ENCODE results near the gene SMARCD3.

The SMARCD3 gene

GRCh38 chr7:151272405-151272804, 23.9 kb upstream of the SMARCD3 start:
- DNase-seq = no peak

DNA sequence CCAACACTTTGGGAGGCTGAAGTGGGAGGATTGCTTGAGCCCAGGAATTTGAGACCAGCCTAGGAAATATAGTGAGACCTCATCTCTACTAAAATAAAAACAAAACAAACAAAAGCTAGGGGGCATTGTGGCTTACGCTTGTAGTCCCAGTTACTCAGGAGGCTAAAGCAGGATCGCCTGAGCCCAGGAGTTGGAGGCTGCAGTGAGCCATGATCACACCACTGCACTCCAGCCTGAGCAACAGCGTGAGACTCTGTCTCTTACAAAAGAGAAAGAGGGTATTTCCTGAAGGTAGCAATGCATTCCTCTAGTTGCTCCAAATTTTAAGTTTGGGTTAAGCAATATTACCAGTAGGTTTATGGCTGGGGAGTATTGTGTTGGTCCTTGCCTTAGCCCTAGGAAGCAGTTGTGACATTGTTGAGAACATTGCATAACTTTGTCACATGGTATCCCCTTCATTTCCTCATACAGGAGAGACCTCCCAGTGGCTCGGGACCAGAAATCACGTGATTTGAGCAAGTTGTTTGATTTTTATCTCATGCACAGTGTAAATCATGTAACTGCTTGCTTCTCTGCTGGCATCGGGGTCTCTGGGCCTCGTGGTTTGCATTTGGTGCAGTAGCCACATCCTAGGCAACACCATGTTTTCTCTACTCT, 23.3 kb upstream of the SMARCD3 start:
- DNase-seq = peak; percentile 33

GRCh38 chr7:151269511-151269910, 21.0 kb upstream of the SMARCD3 start:
- DNase-seq = no peak

DNA sequence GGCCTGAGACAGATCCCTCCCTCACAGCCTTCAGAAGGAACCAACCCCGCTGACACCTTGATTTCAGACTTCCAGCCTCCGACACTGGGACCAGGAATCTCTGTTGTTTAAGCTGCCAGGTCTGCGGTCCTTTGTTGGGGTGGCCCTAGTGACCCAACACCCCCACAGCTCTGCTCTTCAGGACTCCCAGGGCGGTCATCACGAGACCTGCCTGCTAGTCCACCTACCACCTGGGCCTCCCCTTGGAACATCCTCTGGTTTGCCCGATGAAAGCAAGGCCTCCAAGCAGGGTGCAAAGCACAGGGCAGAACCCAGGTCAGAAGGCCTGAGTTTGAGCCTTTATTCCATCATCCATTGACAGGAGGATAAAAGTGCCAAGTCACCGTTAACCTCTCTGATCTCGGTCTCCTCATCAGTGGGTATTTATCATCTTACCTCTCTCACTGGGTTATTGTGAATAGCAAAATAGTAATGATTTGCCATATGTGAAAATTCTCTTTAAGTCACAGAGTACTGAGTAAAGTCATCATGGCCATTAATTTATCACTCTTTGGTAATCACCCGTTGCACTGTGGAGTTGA, 16.9 kb upstream of the SMARCD3 start:
- no peak for DNase-seq

DNA sequence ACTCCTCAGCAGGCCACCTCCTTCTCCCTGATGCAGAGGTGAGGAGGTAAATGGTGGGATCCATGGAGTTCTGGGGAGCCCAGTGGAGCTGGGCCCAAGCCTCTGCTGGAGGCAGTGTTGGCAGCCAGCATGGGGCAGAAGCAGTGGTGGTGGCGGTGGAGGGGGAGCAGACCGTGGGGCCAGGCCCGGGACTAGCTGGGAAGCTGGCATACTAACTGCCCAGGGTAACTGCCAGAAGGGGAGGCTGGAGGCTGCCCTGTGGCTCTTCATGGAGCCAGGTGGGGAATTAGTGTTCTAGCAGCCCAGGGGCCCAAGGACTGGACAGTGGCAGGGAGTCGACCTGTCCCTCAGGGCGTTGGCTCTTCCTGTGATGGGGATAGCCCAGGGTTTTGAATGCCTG, 16.1 kb upstream of the SMARCD3 start:
- DNase-seq = no peak

DNA sequence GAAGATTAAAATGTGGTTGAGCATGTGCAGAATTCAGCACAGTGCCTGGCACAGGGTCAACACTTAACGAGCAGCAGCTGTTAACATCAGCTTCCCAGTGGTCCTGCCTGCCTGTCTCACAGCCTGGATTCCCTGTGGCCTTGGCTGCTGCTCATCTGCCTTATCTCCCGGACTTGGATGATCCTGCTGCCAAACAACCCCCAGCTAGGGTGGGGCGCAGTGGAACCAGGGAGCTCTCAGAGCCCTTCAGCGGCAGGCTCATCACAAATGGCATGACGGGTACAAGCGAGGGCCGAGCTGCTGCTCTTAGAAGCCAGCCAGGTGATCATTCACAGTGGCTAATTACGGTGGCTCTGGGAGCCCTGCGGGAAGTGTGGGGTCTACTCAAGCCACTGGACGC, 13.0 kb upstream of the SMARCD3 start:
- no peak for DNase-seq

GRCh38 chr7:151260883-151261282, 12.4 kb upstream of the SMARCD3 start:
- DNase-seq = no peak

DNA sequence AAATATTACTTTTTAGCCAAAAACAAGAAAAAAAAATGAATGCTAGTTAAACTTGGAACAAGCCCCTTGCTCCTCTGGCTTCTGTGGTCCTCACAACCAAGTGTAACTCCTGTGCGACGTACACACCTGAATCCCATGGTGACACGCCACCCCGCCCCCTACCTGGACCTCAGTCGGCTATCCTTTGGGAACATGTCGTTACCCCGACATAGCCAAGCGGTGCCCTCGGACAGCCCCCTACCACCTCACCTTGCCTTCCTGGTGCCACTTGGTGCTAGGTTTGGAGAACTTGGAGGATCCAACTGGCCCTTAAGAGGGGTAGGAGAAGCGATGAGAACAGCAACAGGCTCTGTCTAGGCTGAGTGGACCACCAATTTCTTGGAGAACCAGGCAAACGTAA, 12.0 kb upstream of the SMARCD3 start:
- DNase-seq = no peak

DNA sequence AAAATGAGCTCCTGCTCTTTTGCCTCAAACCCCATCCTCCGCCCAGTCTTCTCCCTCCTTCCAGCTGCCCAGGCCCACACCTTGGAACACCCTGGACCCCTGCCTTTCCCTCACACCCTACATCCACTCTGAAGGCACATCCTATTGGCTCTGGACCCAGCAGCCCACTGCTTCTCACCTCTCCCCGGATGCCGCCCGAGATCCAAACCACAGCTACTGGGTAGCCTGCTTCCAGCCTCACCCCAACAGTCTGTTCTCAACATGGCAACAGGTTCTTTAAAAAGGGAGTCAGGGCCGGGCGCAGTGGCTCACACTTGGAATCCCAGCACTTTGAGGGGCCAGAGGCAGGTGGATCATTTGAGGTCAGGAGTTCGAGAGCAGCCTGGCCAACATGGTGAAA, 9.5 kb upstream of the SMARCD3 start:
- DNase-seq = no peak

DNA sequence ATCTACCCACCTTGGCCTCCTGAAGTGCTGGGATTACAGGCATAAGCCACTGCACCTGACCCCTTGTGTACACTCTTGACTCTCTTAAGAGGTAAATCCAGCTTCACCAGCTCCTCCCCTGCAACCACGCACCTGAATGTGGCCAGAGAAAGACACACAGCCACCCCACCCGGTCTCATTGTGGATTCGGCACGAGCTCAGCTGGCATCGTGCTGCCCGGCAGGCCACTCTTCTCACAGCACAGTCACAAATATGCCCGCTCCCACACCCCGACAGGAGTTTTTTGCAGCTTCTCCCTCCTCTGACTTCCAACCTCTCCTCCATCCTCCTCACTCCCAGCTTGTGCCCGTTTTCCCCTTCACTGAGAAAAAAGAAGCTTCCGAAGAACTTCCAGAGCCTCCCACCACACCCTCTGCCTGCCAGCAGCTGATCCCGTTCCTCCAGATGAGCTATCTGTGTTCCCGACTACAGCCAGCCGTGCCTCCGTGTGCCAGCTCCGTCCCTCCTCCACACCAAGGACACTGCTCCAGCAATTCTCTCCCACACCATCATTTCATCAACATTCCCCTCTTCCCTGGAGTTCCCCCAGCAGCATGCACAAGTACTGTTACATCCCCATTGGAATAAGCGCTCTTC, 8.0 kb upstream of the SMARCD3 start:
- no peak for DNase-seq

DNA sequence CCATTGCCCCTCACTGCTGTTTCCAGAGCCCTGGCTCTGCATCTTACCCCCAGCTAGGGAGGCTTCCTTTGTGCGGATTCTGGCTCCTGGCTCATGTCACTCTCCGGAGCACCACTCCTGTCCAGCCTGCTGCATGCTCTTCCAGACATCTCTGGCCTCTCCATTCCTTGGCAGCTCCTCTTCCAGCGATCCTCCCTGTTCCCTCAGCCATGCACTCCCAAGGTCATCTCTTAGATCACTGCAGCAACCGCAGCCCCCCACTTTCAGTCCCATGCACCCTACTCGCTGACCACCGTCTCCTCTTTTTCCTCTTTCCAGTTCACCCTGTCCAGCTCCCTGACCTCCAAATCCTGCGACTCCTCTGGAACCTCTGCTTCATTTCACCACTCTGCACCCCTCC, 6.9 kb upstream of the SMARCD3 start:
- DNase-seq = no peak

GRCh38 chr7:151254851-151255250, 6.4 kb upstream of the SMARCD3 start:
- DNase-seq = no peak

DNA sequence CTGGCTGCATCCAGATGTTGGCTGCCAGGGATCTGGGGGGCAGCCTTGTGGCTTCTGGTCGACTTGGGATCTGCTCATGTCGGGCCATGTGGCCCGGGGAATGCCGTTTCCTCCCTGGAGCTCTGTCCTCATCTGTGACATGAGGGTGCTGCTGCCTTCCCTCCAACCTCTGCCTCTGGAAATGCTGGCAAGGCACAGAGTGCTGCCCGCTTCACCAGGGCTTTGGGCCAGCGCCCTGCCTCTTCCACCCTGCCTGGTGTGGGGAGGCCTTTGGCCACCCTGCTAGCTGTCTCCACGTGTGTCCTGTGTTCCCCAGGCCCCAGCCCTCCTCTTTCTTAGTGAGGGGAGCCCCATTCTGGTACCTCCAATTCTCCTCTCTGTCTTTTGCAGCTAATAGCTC, 5.8 kb upstream of the SMARCD3 start:
- no peak for DNase-seq

- DNase-seq = no peak
These were observed 4.6 kb upstream of the SMARCD3 start for GRCh38 chr7:151252961-151253711.

DNA sequence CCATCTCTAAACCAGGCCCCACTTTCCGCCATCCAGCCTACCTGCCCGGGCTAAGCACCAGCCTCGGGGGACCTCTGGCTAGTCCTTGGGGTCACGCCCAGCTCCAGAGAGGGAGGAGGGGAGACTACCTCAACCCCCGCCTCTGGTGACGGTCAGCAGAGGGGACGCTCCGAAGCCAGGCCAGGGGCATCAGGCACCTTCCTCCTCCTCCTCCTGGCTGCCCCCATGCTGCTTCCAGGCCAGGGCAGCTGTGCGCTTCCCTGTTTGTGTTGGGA, 4.0 kb upstream of the SMARCD3 start:
- no peak for DNase-seq

GRCh38 chr7:151251689-151252560, 3.4 kb upstream of the SMARCD3 start:
- DNase-seq = no peak

GRCh38 chr7:151251328-151251688, 2.8 kb upstream of the SMARCD3 start:
- no peak for DNase-seq

- DNase-seq = no peak
These were observed 2.0 kb upstream of the SMARCD3 start for GRCh38 chr7:151250181-151251132.

DNA sequence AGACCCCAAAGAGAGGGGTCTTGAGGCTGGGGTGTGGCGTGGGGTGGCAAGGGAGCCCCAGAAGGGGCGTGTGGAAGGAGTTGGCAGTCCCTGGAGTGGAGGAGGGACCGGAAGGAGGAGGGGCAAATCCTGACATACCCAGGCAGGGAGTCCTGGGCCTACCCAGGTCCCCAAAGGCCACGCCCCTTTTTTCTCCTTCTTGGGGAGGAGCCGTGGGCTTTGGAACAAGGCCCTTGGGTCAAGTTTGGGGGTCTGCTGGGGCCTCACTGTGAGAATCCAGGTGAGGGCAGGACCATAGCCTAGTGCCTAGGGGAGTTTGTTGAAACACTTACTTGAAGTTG, 1.2 kb upstream of the SMARCD3 start:
- no peak for DNase-seq

GRCh38 chr7:151249034-151249731, 689 bp upstream of the SMARCD3 start:
- DNase-seq = no peak

GRCh38 chr7:151247611-151248345, 716 bp downstream of the SMARCD3 start:
- no peak for DNase-seq
